Activated CD8-positive, alpha-beta T cell treated with anti-CD3 and anti-CD28 coated beads for 36 hours (primary cell): Measurements from ENCODE around the gene BANP. TPM values are rescaled to one million over a fixed set of nuclear protein-coding genes. Genes with fewer than 3 reads are reported as not detected.

Experiments
- ATAC-seq: fragments of 200-7000 bp; cut with Tn5 transposase; one replicate; pipeline ENCODE4 v1.10.0; 2021; ENCODE audit warnings: mild to moderate bottlenecking, moderate library complexity
- CTCF ChIA-PET: fragments of 350-600 bp; sonication (Branson Sonifier 250); formaldehyde crosslinking; loops from one replicate; lab custom pipeline; 2021; ENCODE audit warnings: antibody characterized with exemption; lab: Charles Lee
- POLR2A ChIA-PET: fragments of 350-600 bp; sonication (Branson Sonifier 250); formaldehyde crosslinking; loops from one replicate; lab custom pipeline; 2021; ENCODE audit warnings: antibody characterized with exemption; lab: Charles Lee
- DNase-seq: peaks from one replicate; pipeline ENCODE4 v3.0.0-alpha.2; 2020
- H3K27ac Mint-ChIP-seq: one replicate; pipeline ENCODE4 v1.8.0; 2021; ENCODE audit warnings: mild to moderate bottlenecking, mixed read lengths
- H3K27me3 Mint-ChIP-seq: one replicate; pipeline ENCODE4 v1.8.0; 2021; ENCODE audit warnings: mixed read lengths
- H3K36me3 Mint-ChIP-seq: one replicate; pipeline ENCODE4 v1.8.0; 2021; ENCODE audit warnings: low read depth, mixed read lengths
- H3K4me1 Mint-ChIP-seq: one replicate; pipeline ENCODE4 v1.8.0; 2021; ENCODE audit warnings: low read depth, mixed read lengths
- H3K4me3 Mint-ChIP-seq: one replicate; pipeline ENCODE4 v1.8.0; 2021; ENCODE audit warnings: mild to moderate bottlenecking, moderate library complexity, mixed read lengths
- H3K9me3 Mint-ChIP-seq: one replicate; pipeline ENCODE4 v1.8.0; 2021; ENCODE audit warnings: mixed read lengths
- CTCF ChIP-seq: fragments of 200-600 bp; IDR thresholded peaks from one replicate; pipeline ENCODE4 v1.8.0; 2022; ENCODE audit warnings: antibody characterized with exemption, mild to moderate bottlenecking
- intact Hi-C: fragments of 100-400 bp; cut with micrococcal nuclease; formaldehyde crosslinking; loops from one replicate; pipeline ENCODE4 v1.10.0; 2022
- total RNA-seq, 2 experiments: library from RNA; stranded (reverse); gene quantifications; one replicate each; pipeline ENCODE4 v1.2.3, GENCODE V29; 2021

The BANP gene
- total RNA-seq, 2 experiments from 2014 or later = 32.1 to 36.1 TPM

- no peaks in the 10 kb centered on the region for H3K9me3 Mint-ChIP-seq
- intact Hi-C loops = no loop called here
- no peak overlapping the region for H3K4me3 Mint-ChIP-seq
- no peaks in the 10 kb centered on the region for H3K27me3 Mint-ChIP-seq
- CTCF ChIA-PET = no interaction called here
- TF ChIP-seq CTCF = no peak
- ATAC-seq (no peak), DNase-seq (no peak)
- POLR2A ChIA-PET = no interaction called here
- peaks cover 6% of the 10 kb centered on the region for H3K36me3 Mint-ChIP-seq
- no peak overlapping the region for H3K27ac Mint-ChIP-seq
- no peaks in the 10 kb centered on the region for H3K4me1 Mint-ChIP-seq
Measured at GRCh38 chr16:88067530-88068411, 116.5 kb downstream of the BANP start.

- intact Hi-C loops = no loop called here
- H3K4me3 Mint-ChIP-seq = no peak overlapping the region
- H3K4me1 Mint-ChIP-seq = no peaks in the 10 kb centered on the region
- ATAC-seq (no peak), DNase-seq (no peak)
- no peaks in the 10 kb centered on the region for H3K9me3 Mint-ChIP-seq
- TF ChIP-seq CTCF = no peak
- no peaks in the 10 kb centered on the region for H3K27me3 Mint-ChIP-seq
- ChIA-PET CTCF (no interaction called here), POLR2A (no interaction called here)
- peaks cover 6% of the 10 kb centered on the region for H3K36me3 Mint-ChIP-seq
- H3K27ac Mint-ChIP-seq = no peak overlapping the region
Measured at GRCh38 chr16:88068476-88069396, 117.5 kb downstream of the BANP start.

- H3K36me3 Mint-ChIP-seq = peaks cover 6% of the 10 kb centered on the region
- no peak for TF ChIP-seq CTCF
- H3K4me3 Mint-ChIP-seq = no peak overlapping the region
- ATAC-seq (no peak), DNase-seq (no peak)
- no peak overlapping the region for H3K27ac Mint-ChIP-seq
- POLR2A ChIA-PET = no interaction called here
- no peaks in the 10 kb centered on the region for H3K9me3 Mint-ChIP-seq
- intact Hi-C loops = no loop called here
- no peaks in the 10 kb centered on the region for H3K4me1 Mint-ChIP-seq
- CTCF ChIA-PET = no interaction called here
- no peaks in the 10 kb centered on the region for H3K27me3 Mint-ChIP-seq
Measured at GRCh38 chr16:88069397-88070168, 118.3 kb downstream of the BANP start.

- Mint-ChIP-seq H3K27me3 (no peaks in the 10 kb centered on the region), H3K9me3 (no peaks in the 10 kb centered on the region), H3K4me3 (no peak overlapping the region), H3K4me1 (no peaks in the 10 kb centered on the region), H3K27ac (no peak overlapping the region), H3K36me3 (peaks cover 6% of the 10 kb centered on the region)
- ChIA-PET POLR2A (no interaction called here), CTCF (no interaction called here)
- TF ChIP-seq CTCF = no peak
- ATAC-seq (no peak), DNase-seq (no peak)
- intact Hi-C loops = no loop called here
Measured at GRCh38 chr16:88070341-88070740, 119.1 kb downstream of the BANP start.
